Measurements from ENCODE around the gene IFIT1. TPM values are rescaled to one million over a fixed set of nuclear protein-coding genes. Genes with fewer than 3 reads are reported as not detected.
"Not testable (repeated sequence)": the region's sequence is repeated elsewhere in the genome, so short reads cannot be mapped to it uniquely, and the experiment has no call there.

Gene IFIT1
- total RNA-seq, 1 donor: 5.9 TPM

GRCh38 chr10:89406178-89406577, 13.8 kb downstream of the IFIT1 start:
- not testable (repeated sequence) for H3K27me3 ChIP-seq (ENCODE audit: insufficient read depth, low read length); H3K9me3 ChIP-seq (ENCODE audit: low read depth, low read length); H3K4me1 ChIP-seq (ENCODE audit: insufficient read depth, low read length); H3K4me3 ChIP-seq (ENCODE audit: low read length)

- not testable (repeated sequence) for H3K4me1 ChIP-seq (ENCODE audit: insufficient read depth, low read length); H3K4me3 ChIP-seq (ENCODE audit: low read length); H3K27me3 ChIP-seq (ENCODE audit: insufficient read depth, low read length); H3K9me3 ChIP-seq (ENCODE audit: low read depth, low read length)
These were observed 15.4 kb downstream of the IFIT1 start for GRCh38 chr10:89407792-89408191.

GRCh38 chr10:89409282-89409681, 16.9 kb downstream of the IFIT1 start:
- not testable (repeated sequence) for H3K4me3 ChIP-seq (ENCODE audit: low read length); H3K27me3 ChIP-seq (ENCODE audit: insufficient read depth, low read length); H3K9me3 ChIP-seq (ENCODE audit: low read depth, low read length)
- peaks cover 12% of the 10 kb centered on the region for H3K4me1 ChIP-seq (ENCODE audit: insufficient read depth, low read length)

GRCh38 chr10:89410551-89410950, 18.1 kb downstream of the IFIT1 start:
- H3K9me3 ChIP-seq (ENCODE audit: low read depth, low read length); H3K27me3 ChIP-seq (ENCODE audit: insufficient read depth, low read length); H3K4me3 ChIP-seq (ENCODE audit: low read length): not testable (repeated sequence)
- peaks cover 17% of the 10 kb centered on the region for H3K4me1 ChIP-seq (ENCODE audit: insufficient read depth, low read length)

- not testable (repeated sequence) for H3K4me3 ChIP-seq (ENCODE audit: low read length); H3K9me3 ChIP-seq (ENCODE audit: low read depth, low read length); H3K27me3 ChIP-seq (ENCODE audit: insufficient read depth, low read length)
- peaks cover 23% of the 10 kb centered on the region for H3K4me1 ChIP-seq (ENCODE audit: insufficient read depth, low read length)
These were observed 18.7 kb downstream of the IFIT1 start for GRCh38 chr10:89411135-89411534.

GRCh38 chr10:89412276-89412675, 19.9 kb downstream of the IFIT1 start:
- H3K27me3 ChIP-seq (ENCODE audit: insufficient read depth, low read length); H3K9me3 ChIP-seq (ENCODE audit: low read depth, low read length); H3K4me3 ChIP-seq (ENCODE audit: low read length): not testable (repeated sequence)
- H3K4me1 ChIP-seq (ENCODE audit: insufficient read depth, low read length): peaks cover 29% of the 10 kb centered on the region

- Histone ChIP-seq H3K4me3 (ENCODE audit: low read length) (peak overlapping the region; percentile 92), H3K9me3 (ENCODE audit: low read depth, low read length) (no peaks in the 10 kb centered on the region), H3K27me3 (ENCODE audit: insufficient read depth, low read length) (no peaks in the 10 kb centered on the region), H3K4me1 (ENCODE audit: insufficient read depth, low read length) (peaks cover 41% of the 10 kb centered on the region)
These were observed 21.0 kb downstream of the IFIT1 start for GRCh38 chr10:89413398-89413912.

GRCh38 chr10:89414146-89414878, 21.9 kb downstream of the IFIT1 start, which contains the start of gene IFIT5:
Gene IFIT5, plus strand, starts transcription at chr10:89414568. Its CDS starts 231 bp downstream, at chr10:89414799.
- Histone ChIP-seq H3K4me3 (ENCODE audit: low read length) (peak within 1 kb of the TSS; percentile 92), H3K4me1 (ENCODE audit: insufficient read depth, low read length) (peaks cover 41% of the 10 kb centered on the region), H3K9me3 (ENCODE audit: low read depth, low read length) (no peaks in the 10 kb centered on the region), H3K27me3 (ENCODE audit: insufficient read depth, low read length) (no peaks in the 10 kb centered on the region)

- Histone ChIP-seq H3K9me3 (ENCODE audit: low read depth, low read length) (no peaks in the 10 kb centered on the region), H3K27me3 (ENCODE audit: insufficient read depth, low read length) (no peaks in the 10 kb centered on the region), H3K4me3 (ENCODE audit: low read length) (peak overlapping the region; percentile 92), H3K4me1 (ENCODE audit: insufficient read depth, low read length) (peaks cover 41% of the 10 kb centered on the region)
These were observed 22.7 kb downstream of the IFIT1 start for GRCh38 chr10:89414879-89415821.

- Histone ChIP-seq H3K4me1 (ENCODE audit: insufficient read depth, low read length) (peaks cover 37% of the 10 kb centered on the region), H3K9me3 (ENCODE audit: low read depth, low read length) (no peaks in the 10 kb centered on the region), H3K4me3 (ENCODE audit: low read length) (no peak overlapping the region), H3K27me3 (ENCODE audit: insufficient read depth, low read length) (no peaks in the 10 kb centered on the region)
These were observed 24.0 kb downstream of the IFIT1 start for GRCh38 chr10:89416465-89416864.

GRCh38 chr10:89419548-89419947, 27.1 kb downstream of the IFIT1 start:
- H3K9me3 ChIP-seq (ENCODE audit: low read depth, low read length): no peaks in the 10 kb centered on the region
- no peak overlapping the region for H3K4me3 ChIP-seq (ENCODE audit: low read length)
- peaks cover 28% of the 10 kb centered on the region for H3K4me1 ChIP-seq (ENCODE audit: insufficient read depth, low read length)
- H3K27me3 ChIP-seq (ENCODE audit: insufficient read depth, low read length): no peaks in the 10 kb centered on the region

- no peak overlapping the region for H3K4me3 ChIP-seq (ENCODE audit: low read length)
- no peaks in the 10 kb centered on the region for H3K9me3 ChIP-seq (ENCODE audit: low read depth, low read length)
- H3K27me3 ChIP-seq (ENCODE audit: insufficient read depth, low read length): no peaks in the 10 kb centered on the region
- peaks cover 19% of the 10 kb centered on the region for H3K4me1 ChIP-seq (ENCODE audit: insufficient read depth, low read length)
These were observed 28.6 kb downstream of the IFIT1 start for GRCh38 chr10:89421018-89421476.

GRCh38 chr10:89425000-89425399, 32.6 kb downstream of the IFIT1 start:
- no peak overlapping the region for H3K4me3 ChIP-seq (ENCODE audit: low read length)
- no peaks in the 10 kb centered on the region for H3K9me3 ChIP-seq (ENCODE audit: low read depth, low read length)
- no peaks in the 10 kb centered on the region for H3K27me3 ChIP-seq (ENCODE audit: insufficient read depth, low read length)
- H3K4me1 ChIP-seq (ENCODE audit: insufficient read depth, low read length): no peaks in the 10 kb centered on the region

GRCh38 chr10:89426230-89426868, 33.9 kb downstream of the IFIT1 start:
- no peaks in the 10 kb centered on the region for H3K9me3 ChIP-seq (ENCODE audit: low read depth, low read length)
- H3K4me3 ChIP-seq (ENCODE audit: low read length): no peak overlapping the region
- no peaks in the 10 kb centered on the region for H3K4me1 ChIP-seq (ENCODE audit: insufficient read depth, low read length)
- no peaks in the 10 kb centered on the region for H3K27me3 ChIP-seq (ENCODE audit: insufficient read depth, low read length)

- H3K4me3 ChIP-seq (ENCODE audit: low read length): no peak overlapping the region
- H3K4me1 ChIP-seq (ENCODE audit: insufficient read depth, low read length): no peaks in the 10 kb centered on the region
- no peaks in the 10 kb centered on the region for H3K9me3 ChIP-seq (ENCODE audit: low read depth, low read length)
- no peaks in the 10 kb centered on the region for H3K27me3 ChIP-seq (ENCODE audit: insufficient read depth, low read length)
These were observed 35.2 kb downstream of the IFIT1 start for GRCh38 chr10:89427629-89428028.
